HFFc6 (cell line): ENCODE measurements around the gene MRPL19. TPM values are rescaled to one million over a fixed set of nuclear protein-coding genes. Genes with fewer than 3 reads are reported as not detected.

Experiments
- DNase-seq: peaks from one replicate; pipeline ENCODE4 v3.0.0-alpha.2; 2018
- H3K27ac Mint-ChIP-seq: 2 replicates; pipeline ENCODE4 v1.8.0; 2020; ENCODE audit warnings: mild to moderate bottlenecking, mixed read lengths
- H3K27me3 Mint-ChIP-seq: 2 replicates; pipeline ENCODE4 v1.8.0; 2021; ENCODE audit warnings: mild to moderate bottlenecking, moderate library complexity, mixed read lengths; ENCODE audit not compliant: insufficient read depth
- H3K36me3 Mint-ChIP-seq: 2 replicates; pipeline ENCODE4 v1.8.0; 2021; ENCODE audit warnings: low read depth, mixed read lengths
- H3K4me1 Mint-ChIP-seq: 2 replicates; pipeline ENCODE4 v1.8.0; 2020; ENCODE audit warnings: low read depth, mixed read lengths
- H3K4me3 Mint-ChIP-seq: 2 replicates; pipeline ENCODE4 v1.8.0; 2020; ENCODE audit warnings: mild to moderate bottlenecking, moderate library complexity, mixed read lengths
- H3K9me3 Mint-ChIP-seq: 2 replicates; pipeline ENCODE4 v1.8.0; 2020; ENCODE audit warnings: mild to moderate bottlenecking, mixed read lengths
- total RNA-seq, 6 experiments: library from RNA; stranded (reverse); fragmentation: NEBNext Ultra II Directional; extraction: Animal tissue kit (Norgen Biotek cat#: 25700); gene quantifications; 2 replicates in 1 of 6; 3 replicates in 5 of 6; pipeline ENCODE4 v1.2.3, GENCODE V29; 2021
- TF ChIP-seq, protein P1 (sequence below): fragments of 200-600 bp; sonication (generic); IDR thresholded peaks from 2 replicates; pipeline ENCODE4 v1.5.0; 2021; ENCODE audit warnings: antibody characterized with exemption, mild to moderate bottlenecking

MRPL19 gene
- total RNA-seq, 6 experiments from 2014 or later = 61.0 to 66.1 (median 63.1) TPM

DNA sequence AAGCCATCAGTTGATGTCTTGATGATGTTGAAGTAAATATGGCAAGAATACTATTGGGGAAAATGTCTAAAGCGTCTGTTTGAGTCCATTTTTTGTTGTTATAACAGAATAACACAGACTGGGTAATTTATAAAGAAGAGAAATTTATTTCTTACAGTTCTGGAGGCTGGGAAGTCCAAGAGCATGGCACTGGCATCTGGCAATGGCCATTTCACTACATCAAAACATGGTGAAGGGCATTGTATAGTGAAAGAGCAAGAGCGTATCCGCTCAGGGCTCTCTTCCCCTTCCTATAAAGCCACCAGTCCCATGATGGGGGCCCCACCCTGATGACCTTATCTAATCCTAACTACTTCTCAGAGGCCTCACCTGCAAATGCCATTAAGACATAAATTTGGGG, 29.6 kb upstream of the MRPL19 start:
- Mint-ChIP-seq H3K36me3 (peaks cover 12% of the 10 kb centered on the region), H3K4me1 (peaks cover 25% of the 10 kb centered on the region)

GRCh38 chr2:75619956-75620740, 26.4 kb upstream of the MRPL19 start:
- TF ChIP-seq, protein P1, sequence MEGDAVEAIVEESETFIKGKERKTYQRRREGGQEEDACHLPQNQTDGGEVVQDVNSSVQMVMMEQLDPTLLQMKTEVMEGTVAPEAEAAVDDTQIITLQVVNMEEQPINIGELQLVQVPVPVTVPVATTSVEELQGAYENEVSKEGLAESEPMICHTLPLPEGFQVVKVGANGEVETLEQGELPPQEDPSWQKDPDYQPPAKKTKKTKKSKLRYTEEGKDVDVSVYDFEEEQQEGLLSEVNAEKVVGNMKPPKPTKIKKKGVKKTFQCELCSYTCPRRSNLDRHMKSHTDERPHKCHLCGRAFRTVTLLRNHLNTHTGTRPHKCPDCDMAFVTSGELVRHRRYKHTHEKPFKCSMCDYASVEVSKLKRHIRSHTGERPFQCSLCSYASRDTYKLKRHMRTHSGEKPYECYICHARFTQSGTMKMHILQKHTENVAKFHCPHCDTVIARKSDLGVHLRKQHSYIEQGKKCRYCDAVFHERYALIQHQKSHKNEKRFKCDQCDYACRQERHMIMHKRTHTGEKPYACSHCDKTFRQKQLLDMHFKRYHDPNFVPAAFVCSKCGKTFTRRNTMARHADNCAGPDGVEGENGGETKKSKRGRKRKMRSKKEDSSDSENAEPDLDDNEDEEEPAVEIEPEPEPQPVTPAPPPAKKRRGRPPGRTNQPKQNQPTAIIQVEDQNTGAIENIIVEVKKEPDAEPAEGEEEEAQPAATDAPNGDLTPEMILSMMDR = no peak
- no peaks in the 10 kb centered on the region; the same call in none of the 2 replicates for H3K27me3 Mint-ChIP-seq
- no peaks in the 10 kb centered on the region for H3K9me3 Mint-ChIP-seq
- H3K4me3 Mint-ChIP-seq = no peak overlapping the region
- H3K36me3 Mint-ChIP-seq = peaks cover 16% of the 10 kb centered on the region
- peaks cover 25% of the 10 kb centered on the region for H3K4me1 Mint-ChIP-seq
- DNase-seq = no peak
- no peak overlapping the region for H3K27ac Mint-ChIP-seq

More for the DNA sequence above, 29.6 kb upstream of the MRPL19 start:
- Mint-ChIP-seq H3K27ac (no peak overlapping the region), H3K4me3 (no peak overlapping the region), H3K27me3 (peaks cover 6% of the 10 kb centered on the region), H3K9me3 (no peaks in the 10 kb centered on the region)
- DNase-seq = no peak
- TF ChIP-seq, protein P1 = no peak

DNA sequence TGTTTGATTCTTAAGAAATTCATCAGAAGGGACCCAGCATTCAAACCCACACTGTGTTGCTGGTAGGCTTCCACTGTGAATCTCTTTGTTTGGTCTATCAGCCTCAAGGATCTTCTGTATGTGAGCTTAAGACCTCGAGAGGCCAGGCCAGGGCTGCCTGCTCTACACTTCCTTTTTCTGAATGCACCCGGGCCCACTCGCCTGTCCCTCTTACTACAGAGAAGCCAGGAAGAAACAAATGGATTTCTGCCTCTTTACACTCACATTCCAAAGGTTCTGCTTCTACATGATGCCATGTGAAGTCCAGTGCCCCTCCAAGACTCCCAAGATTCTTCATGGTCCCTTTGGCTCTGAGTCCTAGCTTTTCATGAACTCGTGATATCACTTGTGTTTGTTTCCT, 25.4 kb upstream of the MRPL19 start:
- H3K27me3 Mint-ChIP-seq = peaks cover under 1% of the 10 kb centered on the region
- TF ChIP-seq, protein P1 = no peak
- no peak overlapping the region for H3K27ac Mint-ChIP-seq
- no peak for DNase-seq
- H3K36me3 Mint-ChIP-seq = peaks cover 16% of the 10 kb centered on the region
- H3K9me3 Mint-ChIP-seq = no peaks in the 10 kb centered on the region
- no peak overlapping the region for H3K4me3 Mint-ChIP-seq
- peaks cover 25% of the 10 kb centered on the region for H3K4me1 Mint-ChIP-seq

DNA sequence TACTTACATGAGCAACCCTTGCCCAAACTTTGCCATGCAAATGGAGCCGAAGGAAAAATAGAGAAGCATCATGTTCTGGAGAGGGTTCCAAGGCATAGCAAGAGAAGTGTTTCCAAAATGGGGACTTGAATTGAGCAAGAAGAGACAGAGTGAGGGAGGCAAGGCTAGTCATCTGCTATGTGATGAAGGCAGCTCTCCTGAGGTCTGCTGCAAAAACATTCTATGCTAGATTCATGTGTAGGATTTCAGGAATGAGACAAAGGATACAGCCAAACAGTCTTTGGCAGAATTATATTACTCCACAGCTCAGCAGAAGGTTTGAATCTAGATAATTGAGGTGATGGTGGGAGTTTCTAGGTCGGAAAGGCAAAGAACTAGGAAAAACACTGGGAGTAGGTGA, 24.1 kb upstream of the MRPL19 start:
- Mint-ChIP-seq H3K4me3 (no peak overlapping the region), H3K4me1 (peaks cover 25% of the 10 kb centered on the region), H3K27ac (no peak overlapping the region), H3K27me3 (peaks cover 3% of the 10 kb centered on the region), H3K36me3 (peaks cover 12% of the 10 kb centered on the region), H3K9me3 (no peaks in the 10 kb centered on the region)
- no peak for DNase-seq
- TF ChIP-seq, protein P1 = no peak

GRCh38 chr2:75622929-75623328, 23.7 kb upstream of the MRPL19 start:
- Mint-ChIP-seq H3K4me1 (peaks cover 25% of the 10 kb centered on the region), H3K36me3 (peaks cover 7% of the 10 kb centered on the region), H3K4me3 (no peak overlapping the region), H3K27me3 (peaks cover 3% of the 10 kb centered on the region), H3K9me3 (no peaks in the 10 kb centered on the region), H3K27ac (no peak overlapping the region)
- TF ChIP-seq, protein P1 = no peak
- DNase-seq = no peak
